BLaER1 treated with 17β-estradiol and CSF1 and Interleukin-3, amounts not matched to agents 10 nM and 100 nM (cell line): Measurements from ENCODE around the gene ACO2.

Experiments
- H3K27ac ChIP-seq, 11 experiments: shearing (Covaris generic); formaldehyde crosslinking; 2 replicates each; pipeline ENCODE4 v1.8.1; 2022
- H3K27me3 ChIP-seq, 11 experiments: shearing (Covaris generic); formaldehyde crosslinking; 2 replicates each; pipeline ENCODE4 v1.8.1; 2022
- H3K36me3 ChIP-seq, 11 experiments: shearing (Covaris generic); formaldehyde crosslinking; 2 replicates each; pipeline ENCODE4 v1.8.1; 2022
- H3K4me1 ChIP-seq, 10 experiments: shearing (Covaris generic); formaldehyde crosslinking; 2 replicates each; pipeline ENCODE4 v1.8.1; 2022
- H3K4me2 ChIP-seq, 11 experiments: shearing (Covaris generic); formaldehyde crosslinking; 2 replicates each; pipeline ENCODE4 v1.8.1; 2022
- H3K4me3 ChIP-seq, 10 experiments: shearing (Covaris generic); formaldehyde crosslinking; 2 replicates each; pipeline ENCODE4 v1.8.1; 2022
- H3K9ac ChIP-seq, 11 experiments: shearing (Covaris generic); formaldehyde crosslinking; 2 replicates each; pipeline ENCODE4 v1.8.1; 2022
- H3K9me3 ChIP-seq, 11 experiments: shearing (Covaris generic); formaldehyde crosslinking; replicated peaks in 1 of 11; 2 replicates each; pipeline ENCODE4 v1.8.1; 2022
- H4K20me1 ChIP-seq, 11 experiments: shearing (Covaris generic); formaldehyde crosslinking; 2 replicates each; pipeline ENCODE4 v1.8.1; 2022
- Cebpa-rat ChIP-seq, 11 experiments: shearing (Covaris generic); IDR thresholded peaks; 2 replicates each; pipeline ENCODE4 v1.8.1; 2022

ACO2 gene

GRCh38 chr22:41517172-41518047, 48.5 kb downstream of the ACO2 start:
- no peak overlapping the region for H3K27ac ChIP-seq
- H3K36me3 ChIP-seq, result peaks cover 80 to 100% (median 89%) of the 10 kb centered on the region in 11 experiments
- no peaks in the 10 kb centered on the region for H3K27me3 ChIP-seq
- no peak overlapping the region for H3K4me3 ChIP-seq
- no peak for TF ChIP-seq Cebpa-rat (IDR thresholded peaks at IDR 0.05)
- 0 out of 22 replicates have a peak overlapping the region, but pooled peaks of 1 of the 11 experiments have one; percentile 8 for H3K9ac ChIP-seq
- H3K4me2 ChIP-seq, result no peak overlapping the region
- H3K9me3 ChIP-seq, result no peaks in the 10 kb centered on the region
- H3K4me1 ChIP-seq, result no peaks in the 10 kb centered on the region
- H4K20me1 ChIP-seq, result peaks cover 0 to 82% (median 37%) of the 10 kb centered on the region in 11 experiments; a peak in 17 of 22 replicates

- Histone ChIP-seq H3K4me3 (no peak overlapping the region), H3K4me2 (no peak overlapping the region), H3K9ac (0 out of 22 replicates have a peak overlapping the region, but pooled peaks of 1 of the 11 experiments have one; percentile 8), H3K9me3 (no peaks in the 10 kb centered on the region), H3K27me3 (no peaks in the 10 kb centered on the region), H3K27ac (no peak overlapping the region), H4K20me1 (peaks cover 0 to 82% (median 35%) of the 10 kb centered on the region in 11 experiments; a peak in 17 of 22 replicates), H3K36me3 (peaks cover 79 to 100% (median 89%) of the 10 kb centered on the region in 11 experiments), H3K4me1 (no peaks in the 10 kb centered on the region)
- TF ChIP-seq Cebpa-rat (IDR thresholded peaks at IDR 0.05), result no peak
These were observed 49.1 kb downstream of the ACO2 start for GRCh38 chr22:41518048-41518347.

GRCh38 chr22:41521126-41521525, 52.2 kb downstream of the ACO2 start:
- Histone ChIP-seq H3K9ac (no peak overlapping the region), H3K27ac (no peak overlapping the region), H3K36me3 (peaks cover 75 to 100% (median 87%) of the 10 kb centered on the region in 11 experiments), H3K4me1 (peaks cover 15 to 28% (median 20%) of the 10 kb centered on the region in 10 experiments), H3K4me2 (no peak overlapping the region), H3K27me3 (no peaks in the 10 kb centered on the region), H3K9me3 (no peaks in the 10 kb centered on the region), H3K4me3 (no peak overlapping the region), H4K20me1 (peaks cover 15 to 82% (median 49%) of the 10 kb centered on the region in 11 experiments; a peak in 21 of 22 replicates)
- TF ChIP-seq Cebpa-rat (IDR thresholded peaks at IDR 0.05), result no peak

- Histone ChIP-seq H3K9me3 (no peaks in the 10 kb centered on the region), H3K36me3 (peaks cover 76 to 100% (median 89%) of the 10 kb centered on the region in 11 experiments), H3K4me3 (no peak overlapping the region), H3K4me2 (no peak overlapping the region), H4K20me1 (peaks cover 31 to 82% (median 57%) of the 10 kb centered on the region in 11 experiments; a peak in 21 of 22 replicates), H3K4me1 (peaks cover 17 to 35% (median 25%) of the 10 kb centered on the region in 10 experiments), H3K27me3 (no peaks in the 10 kb centered on the region), H3K9ac (peak overlapping the region in 3 of 11 experiments; percentile 21 to 65 (median 55); a peak in 3 of 22 replicates), H3K27ac (no peak overlapping the region)
- TF ChIP-seq Cebpa-rat (IDR thresholded peaks at IDR 0.05), result no peak
These were observed 53.9 kb downstream of the ACO2 start for GRCh38 chr22:41522813-41523212.

- Histone ChIP-seq H3K27me3 (no peaks in the 10 kb centered on the region), H3K4me1 (peaks cover 20 to 44% (median 32%) of the 10 kb centered on the region in 10 experiments), H3K4me2 (peak overlapping the region in 6 of 11 experiments; percentile 47 to 66 (median 60); a peak in 2 of 22 replicates), H3K9me3 (no peaks in the 10 kb centered on the region), H3K36me3 (peaks cover 76 to 100% (median 89%) of the 10 kb centered on the region in 11 experiments), H3K9ac (peak overlapping the region in 7 of 11 experiments; percentile 8 to 65 (median 34); a peak in 7 of 22 replicates), H4K20me1 (peaks cover 39 to 85% (median 59%) of the 10 kb centered on the region in 11 experiments; a peak in 21 of 22 replicates), H3K4me3 (no peak overlapping the region), H3K27ac (peak overlapping the region in 3 of 11 experiments; percentile 0 to 18 (median 17); a peak in 2 of 22 replicates)
- TF ChIP-seq Cebpa-rat (IDR thresholded peaks at IDR 0.05), result no peak
These were observed 54.7 kb downstream of the ACO2 start for GRCh38 chr22:41523464-41524221.

GRCh38 chr22:41524251-41524661, 55.3 kb downstream of the ACO2 start:
- H3K4me2 ChIP-seq, result peak overlapping the region; percentile 32 to 73 (median 59)
- no peak overlapping the region for H3K4me3 ChIP-seq
- H3K27ac ChIP-seq, result peak overlapping the region in 2 of 11 experiments; percentile 17 to 18; a peak in 2 of 22 replicates
- no peaks in the 10 kb centered on the region for H3K9me3 ChIP-seq
- H3K27me3 ChIP-seq, result no peaks in the 10 kb centered on the region
- H3K36me3 ChIP-seq, result peaks cover 77 to 100% (median 89%) of the 10 kb centered on the region in 11 experiments
- peaks cover 20 to 49% (median 37%) of the 10 kb centered on the region in 10 experiments for H3K4me1 ChIP-seq
- TF ChIP-seq Cebpa-rat (IDR thresholded peaks at IDR 0.05), result no peak
- peaks cover 39 to 85% (median 65%) of the 10 kb centered on the region in 11 experiments; a peak in 21 of 22 replicates for H4K20me1 ChIP-seq
- H3K9ac ChIP-seq, result peak overlapping the region in 9 of 11 experiments; percentile 8 to 65 (median 39); a peak in 10 of 22 replicates

- Histone ChIP-seq H3K27ac (peak overlapping the region in 4 of 11 experiments; percentile 17 to 25 (median 20); a peak in 3 of 22 replicates), H3K36me3 (peaks cover 74 to 100% (median 89%) of the 10 kb centered on the region in 11 experiments), H3K4me3 (no peak overlapping the region), H3K27me3 (no peaks in the 10 kb centered on the region), H3K4me2 (peak overlapping the region; percentile 32 to 73 (median 59)), H3K4me1 (peaks cover 20 to 49% (median 37%) of the 10 kb centered on the region in 10 experiments), H3K9ac (peak overlapping the region; percentile 8 to 65 (median 30); a peak in 12 of 22 replicates), H4K20me1 (peaks cover 39 to 86% (median 72%) of the 10 kb centered on the region in 11 experiments; a peak in 21 of 22 replicates), H3K9me3 (no peaks in the 10 kb centered on the region)
- TF ChIP-seq Cebpa-rat (IDR thresholded peaks at IDR 0.05), result no peak
These were observed 56.0 kb downstream of the ACO2 start for GRCh38 chr22:41524809-41525449.
